Stimulated activated CD4-positive, alpha-beta T cell treated with anti-CD3 and anti-CD28 coated beads, Interleukin-15, amount 100 ng/mL, for 24 hours (primary cell): ENCODE results near the gene RNF220.

Source experiments
- DNase-seq: peaks from one replicate; pipeline ENCODE4 v3.0.0-alpha.2; 2020

Gene RNF220

DNA sequence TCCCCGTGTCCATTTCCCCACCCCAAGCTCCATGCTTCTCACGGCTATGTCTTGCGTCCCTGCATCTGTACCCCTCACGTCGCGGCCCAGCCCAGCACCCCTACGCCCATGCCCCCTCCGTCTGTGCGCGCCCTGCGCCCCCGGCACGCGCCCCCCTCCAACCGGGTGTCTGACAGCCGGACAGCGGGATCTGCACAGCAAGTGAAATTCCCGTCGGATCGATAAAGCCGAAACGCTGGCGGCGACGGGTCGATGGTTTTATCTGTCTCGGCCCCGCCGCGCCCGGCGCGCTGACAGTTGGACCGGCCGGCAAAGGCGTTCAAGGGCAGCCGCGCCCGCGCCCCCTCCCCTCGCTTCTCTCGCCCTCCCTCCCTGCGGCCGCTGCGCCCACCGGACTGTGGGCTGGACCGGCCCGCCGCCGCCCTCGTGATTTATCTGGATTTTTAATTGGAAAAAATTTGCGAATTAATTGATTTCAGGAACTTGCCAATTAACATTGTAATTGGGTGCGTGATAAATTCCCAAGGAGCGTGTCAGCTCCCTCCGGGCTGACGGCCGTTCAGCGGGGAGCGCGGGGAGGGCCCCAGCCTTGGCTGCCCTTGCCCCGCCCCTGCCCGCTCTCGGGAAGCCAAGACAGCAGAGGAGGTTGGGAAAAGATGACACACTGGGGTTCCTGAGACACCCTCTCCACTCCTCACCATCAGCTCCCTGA, 212.1 kb downstream of the RNF220 start:
- DNase-seq: no peak

DNA sequence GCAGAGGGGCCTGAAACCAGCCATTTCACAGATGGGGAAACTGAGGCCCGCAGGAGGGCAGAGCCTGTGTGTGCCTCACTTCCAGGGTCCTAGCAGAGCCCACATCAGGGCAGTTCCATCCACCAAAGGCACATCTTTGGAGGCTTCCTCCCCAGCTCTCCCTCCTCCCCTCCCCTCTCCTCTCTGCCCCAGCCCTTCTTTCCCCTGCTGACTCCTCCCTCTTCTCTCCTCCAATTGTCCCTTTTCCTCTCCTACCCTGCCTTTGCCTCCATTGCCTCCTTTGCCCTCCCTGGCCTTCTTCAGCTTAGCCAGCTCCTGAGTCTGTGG, 212.6 kb downstream of the RNF220 start:
- no peak for DNase-seq

DNA sequence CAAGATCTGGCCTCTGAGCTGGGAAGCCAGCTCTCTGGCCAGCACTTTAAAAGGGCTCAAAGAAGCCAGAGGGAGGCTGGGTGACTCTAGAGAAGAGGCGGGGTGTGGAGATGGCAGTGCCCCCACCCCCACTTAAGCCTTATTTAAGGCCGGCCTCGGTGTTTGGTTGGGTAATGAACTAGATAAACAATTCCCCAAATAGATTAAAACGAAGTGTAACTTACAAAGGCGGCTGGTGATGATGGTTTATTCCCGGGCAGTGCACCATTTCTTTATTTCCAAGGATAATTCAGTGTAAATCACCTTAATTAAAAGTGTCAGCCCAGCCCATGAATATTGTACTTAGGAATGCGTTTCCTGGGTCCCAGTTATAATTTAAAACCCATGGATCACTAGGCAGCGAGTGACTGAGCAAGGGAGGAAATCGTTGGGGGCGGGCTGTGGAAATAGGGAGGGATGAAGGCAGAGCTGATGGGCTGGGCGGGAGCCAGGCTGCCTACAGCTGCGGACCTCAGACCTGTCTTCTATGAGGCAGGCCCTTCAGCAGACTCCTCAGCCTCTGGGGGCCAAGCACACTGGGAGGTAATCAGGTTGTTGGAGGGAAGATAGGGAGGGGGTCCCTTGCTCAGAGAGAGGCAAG, 214.3 kb downstream of the RNF220 start:
- DNase-seq: no peak

DNA sequence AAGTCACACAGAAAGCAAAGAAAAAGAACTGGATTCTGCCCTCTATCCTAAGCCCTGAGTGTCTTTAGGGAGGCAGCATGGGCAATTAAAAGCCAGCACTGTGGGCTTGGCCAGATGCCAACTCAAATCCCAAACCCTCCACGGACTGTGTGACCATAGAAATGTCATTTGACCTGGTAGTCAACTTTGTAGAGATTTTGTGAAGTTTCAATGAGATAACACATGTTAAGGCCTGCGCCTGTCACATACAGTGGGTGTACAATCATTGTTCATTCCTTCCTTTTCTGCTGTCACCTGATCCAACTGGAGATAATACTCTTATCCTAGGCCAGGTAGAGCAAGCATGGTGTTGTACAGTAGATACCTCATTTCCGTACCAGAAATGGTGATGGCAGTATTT, 215.0 kb downstream of the RNF220 start:
- no peak for DNase-seq

DNA sequence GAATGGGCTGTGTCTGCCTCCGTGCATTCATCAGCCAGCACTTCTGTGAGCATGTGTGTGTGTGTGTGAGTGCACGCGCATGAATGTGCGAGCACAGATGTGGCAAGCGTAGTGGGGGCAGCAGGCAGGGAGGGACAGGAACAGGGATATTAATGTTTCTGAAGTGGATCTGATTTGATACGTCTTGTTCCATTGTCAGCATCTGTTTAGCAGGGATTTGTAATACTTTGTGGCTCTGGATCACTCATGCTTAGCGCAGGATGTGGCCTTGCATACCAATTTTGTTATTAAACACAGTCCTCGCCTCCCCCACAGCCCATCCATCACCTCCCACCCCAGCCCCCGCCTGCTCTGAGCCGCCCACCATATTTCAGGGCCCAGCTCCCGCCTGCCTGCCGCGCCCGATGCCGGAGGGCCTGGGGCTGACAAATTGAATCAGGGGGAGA, 216.8 kb downstream of the RNF220 start:
- no peak for DNase-seq

DNA sequence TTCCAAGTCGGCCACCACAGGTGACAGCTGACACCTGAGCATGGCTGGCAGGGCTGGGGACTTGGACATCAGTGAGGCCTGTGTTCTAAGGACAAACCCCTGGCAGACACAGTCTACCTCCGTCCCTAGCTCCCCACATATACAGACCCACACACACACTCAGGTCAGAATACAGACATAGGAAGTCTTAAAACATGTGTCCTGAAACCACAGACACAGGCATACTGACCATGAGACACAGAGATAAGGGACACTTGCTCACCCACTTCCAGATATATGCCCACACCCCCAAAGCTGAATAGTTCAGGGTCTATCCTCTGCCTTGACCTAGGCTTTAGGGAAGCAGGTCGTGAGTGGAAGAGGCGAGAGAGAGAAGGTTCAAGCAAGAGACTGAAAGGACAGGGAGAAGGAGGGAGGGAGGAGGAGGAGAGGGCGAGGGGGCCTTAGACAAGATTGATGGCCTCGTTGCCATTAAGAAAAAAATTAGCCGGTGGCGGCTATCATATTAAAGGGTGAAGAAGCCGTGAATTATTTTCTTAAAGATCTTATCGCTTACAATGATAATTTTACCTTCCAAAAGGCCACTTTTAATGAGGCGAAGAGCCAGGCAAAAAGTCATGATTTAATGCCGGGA, 219.3 kb downstream of the RNF220 start:
- no peak for DNase-seq

DNA sequence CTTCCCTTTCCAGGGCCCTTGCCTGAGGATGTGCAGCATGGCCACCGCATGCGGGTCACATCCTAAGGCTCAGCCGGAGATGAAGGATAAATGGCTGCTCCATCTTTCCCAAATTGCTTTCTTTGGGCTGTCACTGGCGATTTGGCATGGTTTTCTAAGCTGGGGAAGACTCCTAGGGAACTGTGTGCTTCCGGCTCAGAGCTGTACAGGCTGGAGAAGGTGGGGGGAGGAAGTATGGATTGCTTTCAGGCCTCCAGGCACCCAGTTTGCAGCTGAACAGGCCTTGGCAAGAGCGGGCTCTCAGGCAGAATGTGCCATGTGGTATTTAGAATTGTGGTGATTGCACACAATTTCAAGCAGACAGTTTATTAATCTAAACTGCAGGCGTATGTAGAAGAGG, 220.3 kb downstream of the RNF220 start:
- DNase-seq: no peak

DNA sequence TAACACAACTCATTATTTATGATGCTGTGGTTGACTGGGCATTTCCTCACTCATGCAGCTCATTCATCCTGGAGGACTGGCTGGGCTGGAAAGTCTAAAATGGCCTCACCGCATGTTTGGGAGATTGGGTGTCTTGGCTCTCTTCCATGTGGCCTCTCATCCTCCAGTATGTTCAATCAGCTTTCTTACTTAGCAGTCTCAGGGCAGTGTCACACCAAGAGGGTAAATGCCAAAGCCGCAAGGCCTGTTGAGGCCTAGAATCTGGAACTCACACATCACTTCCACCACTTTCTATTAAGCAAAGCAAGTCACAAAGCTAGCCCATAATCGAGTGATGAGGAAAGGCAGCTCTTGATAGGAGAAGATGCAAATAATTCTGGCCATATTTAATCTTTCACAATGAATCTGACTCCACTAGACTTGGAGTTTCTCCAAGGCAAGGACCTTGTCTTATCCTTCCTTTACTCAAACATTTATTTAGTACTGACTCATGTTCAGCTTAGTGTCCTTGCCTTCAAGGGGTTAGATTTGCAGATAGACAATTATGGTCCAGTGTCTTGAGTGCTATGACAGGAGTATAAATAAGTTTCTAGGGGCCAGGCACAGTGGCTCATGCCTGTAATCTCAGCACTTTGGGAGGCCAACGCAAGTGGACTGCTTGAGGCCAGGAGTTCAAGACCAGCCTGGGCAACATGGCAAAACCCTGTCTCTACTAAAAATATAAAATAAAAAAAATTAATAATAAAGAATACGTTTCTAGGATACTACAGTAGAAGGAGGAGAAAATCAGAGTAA, 224.1 kb downstream of the RNF220 start:
- DNase-seq: no peak

DNA sequence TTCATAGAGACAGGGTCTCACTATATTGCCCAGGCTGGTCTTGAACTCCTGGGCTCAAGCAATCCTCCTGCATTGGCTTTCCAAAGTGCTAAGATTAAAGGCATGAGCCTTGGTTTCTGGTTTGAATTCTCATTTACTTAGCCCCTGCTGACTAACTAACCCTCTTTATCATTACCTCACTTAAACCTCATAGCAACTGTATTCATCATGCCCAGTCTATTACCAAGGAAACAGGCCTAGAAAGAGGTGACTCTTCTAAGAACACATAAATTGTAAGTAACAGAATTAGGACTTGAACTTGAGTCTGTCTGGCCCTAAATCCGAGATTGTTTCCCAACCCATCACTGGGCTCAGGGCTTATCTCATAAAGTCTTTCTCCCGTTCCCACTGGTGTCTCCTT, 225.1 kb downstream of the RNF220 start:
- no peak for DNase-seq

DNA sequence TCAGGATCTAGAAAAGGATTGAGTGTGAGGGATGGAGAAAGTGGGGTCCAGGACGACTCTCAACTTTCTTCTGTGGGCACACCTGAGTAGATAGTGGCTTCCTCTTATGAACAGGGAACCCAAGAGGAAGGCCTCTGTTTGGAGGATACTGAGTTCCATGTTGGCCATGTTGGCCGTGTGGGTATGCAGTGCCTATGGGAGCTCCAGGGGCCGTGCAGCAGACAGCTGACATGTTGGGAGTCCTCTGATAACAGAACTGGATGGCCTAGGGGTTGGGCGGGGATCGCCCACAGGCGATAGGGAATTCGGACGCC, 226.2 kb downstream of the RNF220 start:
- DNase-seq: no peak

DNA sequence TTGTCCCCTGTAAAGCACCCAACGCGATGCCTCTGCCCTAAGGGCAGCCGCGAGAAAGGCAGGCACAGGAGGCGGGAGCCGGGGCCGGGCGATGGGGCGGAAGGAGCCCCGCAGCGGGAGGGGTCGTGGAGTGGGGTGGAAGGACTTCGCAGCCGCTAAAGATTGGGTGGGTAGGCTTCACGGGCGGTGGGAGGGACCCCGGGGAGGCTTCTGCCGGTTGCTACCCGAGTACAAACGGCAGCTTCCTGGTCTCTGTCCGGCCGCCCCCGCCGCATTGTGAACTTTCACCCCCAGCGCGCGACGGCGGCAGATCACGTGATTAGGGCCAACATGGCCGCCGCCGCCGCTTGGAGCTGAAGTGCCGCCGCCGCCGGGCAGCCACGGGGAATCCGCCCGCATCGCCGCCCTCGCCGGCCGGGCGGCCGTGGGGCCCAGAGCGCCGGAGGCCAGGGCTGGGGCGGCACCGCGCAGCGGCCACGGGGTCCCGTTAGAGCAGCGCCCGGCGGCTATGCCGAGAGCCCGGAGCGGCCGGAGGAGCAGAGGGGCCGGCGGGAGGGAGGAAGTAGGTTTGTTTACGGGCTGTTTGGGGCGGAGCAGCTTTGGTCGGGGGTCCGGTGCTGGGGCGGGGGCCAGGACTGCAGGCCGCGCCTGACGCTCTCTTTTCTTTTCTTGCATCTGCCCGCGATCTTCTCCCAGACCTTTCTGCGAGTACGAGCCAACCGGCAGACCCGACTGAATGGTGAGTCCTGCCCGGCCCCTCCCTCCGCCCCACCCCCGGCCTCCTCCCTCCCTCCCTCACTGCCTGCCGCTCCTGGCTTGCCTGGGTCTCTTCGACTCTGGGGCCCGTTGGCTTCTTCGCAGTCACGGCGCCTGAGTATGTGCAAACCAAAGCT, 226.8 kb downstream of the RNF220 start:
- DNase-seq: peak; percentile 94

DNA sequence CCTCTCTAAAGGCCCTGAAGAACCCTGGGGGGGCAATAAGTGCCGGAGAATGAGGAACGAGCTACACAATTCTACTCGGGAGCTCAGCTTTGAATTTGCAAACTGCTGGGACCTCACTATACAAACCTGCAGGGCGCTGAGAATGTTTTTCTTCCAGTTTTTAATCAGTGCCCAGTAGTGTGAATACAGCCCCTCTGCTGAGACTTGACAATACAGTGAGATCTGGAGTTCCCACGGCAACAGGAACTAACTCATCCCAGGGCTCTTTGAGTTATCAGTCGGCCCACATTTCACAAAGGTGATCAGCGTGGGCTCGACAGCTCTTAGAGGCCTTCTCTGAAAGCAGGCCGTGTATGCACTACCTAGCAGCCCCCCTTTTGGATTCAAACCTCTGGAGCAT, 227.5 kb downstream of the RNF220 start:
- peak; percentile 18 for DNase-seq

DNA sequence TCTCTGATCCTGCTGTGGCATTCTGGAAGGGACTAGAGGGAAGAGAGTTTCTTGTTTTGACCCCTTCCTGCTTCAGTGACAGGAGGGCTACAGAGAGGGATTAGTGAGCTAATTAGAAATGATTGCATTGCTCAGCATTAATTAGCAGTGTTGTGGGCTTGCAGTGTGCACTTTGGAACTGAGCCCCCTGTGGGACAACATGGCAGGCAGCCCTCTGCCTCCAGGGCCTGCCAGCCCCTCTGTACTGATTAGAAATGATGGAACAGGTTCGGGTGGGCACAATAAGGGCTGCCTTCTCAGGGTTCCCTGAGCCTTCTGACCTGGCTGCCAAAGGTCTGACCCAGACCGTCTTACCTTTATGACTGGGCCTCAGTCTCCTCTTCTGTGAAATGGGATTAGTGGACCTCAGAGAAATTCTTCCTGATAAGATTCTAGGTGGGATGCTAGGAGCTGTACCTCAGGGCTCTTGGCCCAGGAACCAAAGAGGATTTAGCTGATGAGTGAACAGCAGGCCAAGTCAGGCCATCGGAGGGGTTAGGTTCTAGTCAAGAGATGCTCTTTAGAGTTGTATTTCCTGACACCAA, 229.6 kb downstream of the RNF220 start:
- DNase-seq: no peak

DNA sequence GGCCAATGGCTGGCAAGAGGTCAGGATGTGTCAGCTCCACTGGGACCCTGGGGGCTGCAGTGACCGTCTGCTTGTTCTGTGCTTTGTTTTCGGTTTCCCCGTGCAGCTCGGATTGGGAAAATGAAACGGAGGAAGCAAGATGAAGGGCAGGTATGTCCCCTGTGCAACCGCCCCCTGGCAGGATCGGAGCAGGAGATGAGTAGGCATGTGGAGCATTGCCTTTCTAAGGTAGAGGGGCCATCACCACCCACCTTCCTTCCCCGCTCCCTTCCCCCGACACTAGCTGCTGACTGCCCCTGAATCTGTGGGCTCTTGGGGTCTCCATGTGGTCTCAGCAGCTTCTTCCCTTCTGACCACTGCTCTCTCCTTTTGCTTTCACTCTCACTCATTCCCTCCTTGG, 230.4 kb downstream of the RNF220 start:
- DNase-seq: no peak

DNA sequence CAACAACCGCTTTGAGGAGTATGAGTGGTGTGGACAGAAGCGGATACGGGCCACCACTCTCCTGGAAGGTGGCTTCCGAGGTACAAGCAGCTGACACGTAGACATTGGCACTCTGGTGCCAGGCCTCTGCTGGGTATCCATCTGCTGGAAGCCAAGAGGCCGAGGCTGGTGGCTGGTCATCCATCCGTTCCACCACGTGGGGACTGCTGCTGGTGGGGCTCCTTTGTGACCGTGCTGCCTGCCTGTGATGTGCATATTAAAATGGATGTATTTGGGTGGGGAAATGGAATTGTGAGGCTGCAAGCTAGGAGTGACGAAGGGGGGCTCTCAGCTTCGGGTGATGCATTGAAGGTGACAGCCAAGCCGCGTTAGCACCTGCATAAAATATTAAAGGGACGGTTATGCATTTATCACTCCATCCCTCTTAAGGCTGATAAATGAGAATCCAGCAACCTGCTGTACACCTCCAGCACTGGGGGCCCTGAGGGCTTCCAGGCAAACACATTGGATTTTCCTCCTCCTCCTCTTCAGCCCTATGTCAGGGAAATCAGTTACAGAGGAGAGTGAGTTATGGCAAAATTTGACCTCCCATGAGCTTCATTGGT, 231.1 kb downstream of the RNF220 start:
- DNase-seq: no peak

DNA sequence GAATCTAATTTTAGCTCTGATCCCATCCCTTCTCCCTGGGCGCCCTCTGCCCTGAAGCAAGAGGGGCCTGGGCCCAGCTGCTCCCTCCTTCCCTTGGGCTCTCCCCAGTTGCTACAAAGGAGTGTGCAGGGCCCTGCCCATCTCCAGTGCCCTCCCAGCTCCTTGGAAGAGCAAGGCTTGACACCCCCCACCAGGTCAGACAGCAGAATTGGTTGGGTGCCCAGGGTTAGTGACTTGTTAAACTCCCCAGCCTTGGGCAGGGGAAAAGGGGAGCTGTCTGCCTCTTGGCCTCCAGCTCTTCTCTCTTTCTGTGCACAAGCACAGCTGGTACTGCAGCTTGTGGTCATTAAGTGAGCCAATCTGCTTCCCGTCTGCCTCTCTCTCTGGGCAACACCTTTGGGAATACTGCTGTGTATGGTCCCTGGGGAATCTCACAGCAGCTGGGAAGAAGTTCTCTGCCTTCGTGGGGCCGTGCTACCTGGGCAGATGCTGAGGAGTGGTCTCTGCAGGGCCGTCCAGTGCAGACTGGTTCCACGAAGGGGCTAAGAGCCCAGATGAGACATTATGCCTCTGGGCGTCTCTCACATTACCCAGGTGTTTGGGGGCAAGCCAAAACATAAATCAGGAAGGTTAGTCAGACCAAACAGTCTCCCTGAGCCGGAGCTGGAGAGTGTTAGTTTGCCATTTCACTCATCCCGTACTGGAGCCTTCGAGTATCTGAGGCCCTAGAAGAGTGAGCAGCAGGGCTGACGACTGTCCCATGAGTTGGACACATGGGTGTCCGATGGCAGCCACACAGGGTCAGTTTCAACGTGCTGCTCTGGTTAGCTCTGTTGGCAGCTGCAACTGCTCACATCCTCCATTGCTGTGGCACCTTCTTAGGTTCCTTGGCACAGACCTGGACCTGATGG, 231.9 kb downstream of the RNF220 start:
- DNase-seq: no peak

DNA sequence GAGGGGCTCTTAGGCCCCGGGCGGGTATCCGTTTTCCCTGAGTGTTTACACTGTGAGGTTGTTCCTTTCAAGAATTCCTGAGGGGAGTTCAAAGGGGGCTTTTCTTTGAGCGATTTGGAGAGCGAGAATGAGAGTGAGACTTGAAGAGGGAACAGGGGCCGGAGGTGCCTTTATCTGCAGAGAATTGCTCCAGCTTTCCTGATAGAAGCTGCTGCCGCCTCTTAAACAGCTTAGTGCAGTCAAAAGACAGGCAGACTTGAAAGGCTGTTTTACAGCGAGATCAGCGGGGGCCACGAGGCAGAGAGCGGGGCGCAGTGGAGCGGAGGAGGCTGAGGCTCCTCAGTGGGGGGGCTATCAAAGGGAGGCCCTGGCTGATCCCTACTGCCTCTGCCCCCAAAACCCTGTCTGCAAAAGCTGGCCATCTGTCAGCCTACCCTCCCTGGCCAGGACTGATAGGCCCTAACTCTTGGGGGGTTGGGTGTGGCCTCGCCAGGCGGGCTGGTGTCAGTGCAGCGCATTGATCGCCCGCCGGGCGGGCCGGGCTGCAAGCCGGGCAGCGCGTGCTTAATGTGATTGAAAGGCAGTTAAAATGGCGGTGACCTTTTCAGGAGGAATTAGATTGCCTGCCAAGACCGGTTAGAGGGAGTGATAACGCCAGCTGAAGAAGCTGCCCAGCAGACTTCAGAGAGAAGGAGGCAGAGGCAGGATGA, 232.8 kb downstream of the RNF220 start:
- no peak for DNase-seq

DNA sequence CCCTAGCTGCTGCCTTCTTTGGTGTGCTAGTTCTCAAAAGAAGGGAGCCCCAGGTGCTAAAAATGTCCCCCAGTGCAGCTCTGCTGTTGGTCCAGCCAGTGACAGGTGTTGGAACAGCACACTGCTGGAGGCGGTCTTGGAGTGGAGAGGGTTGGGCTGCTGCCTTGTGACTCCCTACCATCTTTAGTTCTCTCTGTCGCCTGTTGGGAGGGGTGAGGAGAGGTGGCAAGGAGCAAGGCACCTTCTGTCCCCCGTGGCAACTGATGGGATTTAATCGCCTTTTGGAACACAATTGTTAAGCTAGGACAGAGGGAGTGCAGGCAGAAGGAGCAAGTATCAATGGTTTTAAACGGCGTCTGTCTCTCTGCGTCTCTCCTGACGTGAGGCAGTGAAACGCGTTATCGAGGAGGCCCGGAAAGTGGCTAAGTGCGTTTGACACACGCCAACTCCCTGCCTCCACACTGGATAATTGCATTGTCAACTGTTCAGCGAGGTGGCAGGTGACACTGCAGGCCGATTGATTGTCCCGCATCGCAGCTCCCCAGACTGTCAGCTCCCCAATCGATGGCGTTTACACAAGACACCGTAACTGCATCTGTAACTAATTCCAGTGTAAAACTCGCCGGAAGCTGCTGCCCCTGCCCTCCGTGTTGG, 235.3 kb downstream of the RNF220 start:
- DNase-seq: no peak
